AG04449 (cell line): ENCODE results near the gene ZSWIM7.
A peak's percentile ranks its signal among the peaks of the same experiment; 100 is the strongest.

ENCODE experiments used
- CTCF ChIA-PET: fragments of 350-600 bp; formaldehyde crosslinking; extraction: SDS; loops from one replicate; lab custom pipeline; 2021; ENCODE audit warnings: antibody characterized with exemption; lab: Yijun Ruan, JAX
- POLR2A ChIA-PET: fragments of 400-600, 350-600 bp; formaldehyde crosslinking; extraction: SDS; loops from one replicate; lab custom pipeline; 2020; ENCODE audit warnings: antibody characterized with exemption, inconsistent platforms; lab: Yijun Ruan, JAX
- DNase-seq: peaks from one replicate; pipeline ENCODE4 v3.0.0-alpha.2; 2010; ENCODE audit warnings: low read depth, low spot score
- H3K4me3 ChIP-seq: 2 replicates; pipeline ENCODE4 v1.5.1; 2011; ENCODE audit warnings: low read depth, mild to moderate bottlenecking, control low read depth, low read length
- CTCF ChIP-seq: IDR thresholded peaks from one replicate; pipeline ENCODE4 v1.5.1; 2011; ENCODE audit warnings: mild to moderate bottlenecking, moderate library complexity, low read length, control low read depth, inconsistent platforms; ENCODE audit not compliant: insufficient read depth; ENCODE audit errors: missing control alignments

Gene ZSWIM7

GRCh38 chr17:15952916-15953790, 46.4 kb downstream of the ZSWIM7 start:
- ChIA-PET POLR2A (no interaction called here), CTCF (interaction anchor here (0.7 to 0.9 kb wide), 2 partner anchors 8 to 9 kb away, joined by 3 to 4 read pairs; partner anchors contain the start of gene ADORA2B)
- no peak overlapping the region for H3K4me3 ChIP-seq
- TF ChIP-seq CTCF, result no peak
- DNase-seq, result no peak

- ChIA-PET POLR2A (no interaction called here), CTCF (interaction anchor here (0.6 kb wide), 1 partner anchor 112 kb away, joined by 3 read pairs; no protein-coding TSS in a partner anchor)
- DNase-seq, result no peak
- no peak for TF ChIP-seq CTCF
- H3K4me3 ChIP-seq, result no peak overlapping the region
Measured at GRCh38 chr17:15952048-15952532, 47.4 kb downstream of the ZSWIM7 start.

DNA sequence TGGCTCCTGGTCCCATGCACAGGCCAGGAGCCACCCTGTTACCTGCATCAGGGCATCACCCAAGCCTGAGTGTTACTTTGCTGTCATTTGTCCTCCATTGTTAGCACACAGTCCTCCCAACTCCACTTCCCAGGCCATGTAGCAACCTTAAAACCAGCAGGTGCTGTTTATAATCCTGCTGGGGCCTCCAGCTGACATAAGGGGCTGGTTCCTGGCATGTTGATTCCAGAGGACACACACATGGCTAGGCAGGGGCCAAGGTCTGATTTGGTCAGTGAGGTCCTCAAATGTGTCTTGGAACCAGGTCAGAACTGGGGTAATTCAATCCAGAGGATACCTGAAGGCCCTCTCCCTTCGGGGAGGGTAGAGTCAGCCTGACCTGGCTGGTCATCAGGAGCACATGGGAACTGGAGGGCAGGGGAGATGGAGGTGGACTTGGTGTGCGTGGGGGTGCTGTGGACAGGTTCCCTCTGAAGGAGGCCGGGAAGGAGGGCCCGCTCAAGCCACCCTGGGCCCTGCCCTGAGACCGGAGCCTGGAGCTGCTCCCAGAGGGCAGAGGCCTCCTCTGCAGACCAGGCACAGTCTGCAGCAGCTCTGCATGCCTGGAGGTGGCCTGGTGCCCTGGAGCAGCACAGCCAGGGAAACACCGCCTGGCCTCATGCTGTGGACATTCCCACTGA, 48.0 kb downstream of the ZSWIM7 start:
- TF ChIP-seq CTCF, result no peak
- no peak for DNase-seq

DNA sequence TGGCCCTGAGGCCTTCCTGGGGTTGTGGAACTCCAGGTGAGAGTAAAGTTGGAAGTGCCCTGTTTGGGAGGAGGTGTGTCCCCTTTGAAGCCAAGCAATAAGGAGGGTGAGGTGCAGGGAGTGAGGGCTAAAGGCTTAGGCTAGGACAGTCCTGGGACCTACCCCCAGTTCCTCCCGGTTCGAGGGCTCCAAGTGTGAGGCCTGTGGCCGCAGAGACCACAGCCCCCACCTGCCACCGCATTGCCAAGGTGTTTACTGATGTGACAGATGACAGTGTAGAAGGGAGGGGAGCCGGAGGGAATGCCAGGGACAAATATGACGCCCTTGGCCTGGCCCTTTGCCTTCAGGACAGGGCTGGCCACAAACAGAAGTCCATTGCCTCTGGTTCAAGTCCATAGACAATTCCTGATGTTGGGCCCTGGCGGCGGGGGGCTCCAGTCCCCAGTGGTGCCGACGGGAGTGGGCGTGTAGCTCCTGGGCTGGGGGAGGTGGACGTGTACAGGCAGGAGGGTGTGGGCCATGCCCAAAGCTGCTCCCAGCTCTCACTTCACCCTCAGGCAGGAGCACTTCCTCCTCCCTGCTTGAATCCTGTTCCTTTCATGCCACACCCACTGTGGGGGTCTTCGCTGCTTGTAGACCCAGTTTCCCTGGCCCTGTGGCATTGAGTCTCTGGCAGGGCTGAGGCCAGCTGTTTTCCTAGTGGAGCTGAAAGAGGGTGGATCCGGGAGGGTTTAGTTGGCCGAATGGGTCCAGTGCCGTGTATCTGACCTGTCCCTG, 51.3 kb downstream of the ZSWIM7 start:
- no peak for DNase-seq
- ChIA-PET POLR2A (no interaction called here), CTCF (interaction anchor here (1.0 to 4.3 kb wide), 3 partner anchors 11 to 50 kb away, joined by 3 to 34 read pairs (median 6); partner anchors contain the start of genes TTC19 and ZSWIM7)
- TF ChIP-seq CTCF, result no peak
- H3K4me3 ChIP-seq, result no peak overlapping the region

More for the DNA sequence above, 48.0 kb downstream of the ZSWIM7 start:
- CTCF ChIA-PET, result no interaction called here
- POLR2A ChIA-PET, result no interaction called here
- H3K4me3 ChIP-seq, result no peak overlapping the region

- POLR2A ChIA-PET, result interaction anchor here (0.6 kb wide), 1 partner anchor 12 kb away, joined by 3 read pairs; no protein-coding TSS in a partner anchor
- CTCF ChIA-PET, result interaction anchor here (1.0 to 4.3 kb wide), 3 partner anchors 11 to 51 kb away, joined by 3 to 34 read pairs (median 6); partner anchors contain the start of genes TTC19 and ZSWIM7
- TF ChIP-seq CTCF, result no peak
- H3K4me3 ChIP-seq, result peak overlapping the region; percentile 36
- no peak for DNase-seq
Measured at GRCh38 chr17:15947271-15947670, 52.2 kb downstream of the ZSWIM7 start.
